Activated T-helper 1 cell treated with Interleukin-2 at 50 U/mL for 16 hours (primary cell): ENCODE measurements around the gene MCCC1.

ENCODE experiments used
- DNase-seq: peaks from one replicate; pipeline ENCODE4 v3.0.0-alpha.2; 2020; ENCODE audit warnings: low read depth

Gene MCCC1

GRCh38 chr3:182980204-182981037 lies 118.9 kb downstream of the MCCC1 start, which contains the start of gene DCUN1D1:
TSS of gene DCUN1D1 (minus strand) at chr3:182980538. CDS start at chr3:182980489, 49 bp downstream.
- peak; percentile 85 for DNase-seq

- peak; percentile 6 for DNase-seq
Measured at GRCh38 chr3:182979674-182980191, 119.6 kb downstream of the MCCC1 start.

GRCh38 chr3:182979103-182979673 lies 120.1 kb downstream of the MCCC1 start:
- no peak for DNase-seq

GRCh38 chr3:182978387-182978786 lies 120.9 kb downstream of the MCCC1 start:
- DNase-seq: no peak

GRCh38 chr3:182973047-182973446 lies 126.2 kb downstream of the MCCC1 start:
- DNase-seq: no peak

GRCh38 chr3:182972387-182972786 lies 126.9 kb downstream of the MCCC1 start:
- DNase-seq: no peak

- DNase-seq: no peak
Measured at GRCh38 chr3:182971637-182972036, 127.7 kb downstream of the MCCC1 start.

- no peak for DNase-seq
Measured at GRCh38 chr3:182970811-182971418, 128.4 kb downstream of the MCCC1 start.

GRCh38 chr3:182969853-182970252 lies 129.4 kb downstream of the MCCC1 start:
- no peak for DNase-seq

GRCh38 chr3:182969277-182969676 lies 130.0 kb downstream of the MCCC1 start:
- no peak for DNase-seq

GRCh38 chr3:182967218-182968204 lies 131.8 kb downstream of the MCCC1 start:
- no peak for DNase-seq

GRCh38 chr3:182965861-182966366 lies 133.4 kb downstream of the MCCC1 start:
- DNase-seq: no peak
